GM12865 (cell line): ENCODE data around the gene ALDH4A1.
"Not testable (repeated sequence)": the region's sequence is repeated elsewhere in the genome, so short reads cannot be mapped to it uniquely, and the experiment has no call there.

ENCODE experiments used
- DNase-seq: peaks from one replicate; pipeline ENCODE4 v3.0.0; 2010; ENCODE audit warnings: low read depth
- H3K4me3 ChIP-seq: 2 replicates; pipeline ENCODE4 v1.5.1; 2011; ENCODE audit warnings: mild to moderate bottlenecking, low read depth, low read length, control low read depth
- CTCF ChIP-seq: IDR thresholded peaks from 2 replicates; pipeline ENCODE4 v1.5.1; 2011; ENCODE audit warnings: low read length, control low read depth, low read depth, inconsistent platforms; ENCODE audit not compliant: insufficient read depth; ENCODE audit errors: missing control alignments

Gene ALDH4A1

GRCh38 chr1:18855573-18855972 lies 46.8 kb downstream of the ALDH4A1 start:
- H3K4me3 ChIP-seq = no peak overlapping the region
- no peak for DNase-seq
- TF ChIP-seq CTCF = no peak

- no peak for TF ChIP-seq CTCF
- no peak overlapping the region for H3K4me3 ChIP-seq
- DNase-seq = no peak
These were observed 47.9 kb downstream of the ALDH4A1 start for GRCh38 chr1:18854331-18855025.

- DNase-seq = no peak
- H3K4me3 ChIP-seq = no peak overlapping the region
- TF ChIP-seq CTCF = no peak
These were observed 49.9 kb downstream of the ALDH4A1 start for GRCh38 chr1:18852501-18852900.

- no peak for DNase-seq
- no peak for TF ChIP-seq CTCF
These were observed 53.1 kb downstream of the ALDH4A1 start for GRCh38 chr1:18849261-18849711.

GRCh38 chr1:18847723-18848122 lies 54.6 kb downstream of the ALDH4A1 start:
- DNase-seq = not testable (repeated sequence)

More at GRCh38 chr1:18849261-18849711, 53.1 kb downstream of the ALDH4A1 start:
- H3K4me3 ChIP-seq = no peak overlapping the region

GRCh38 chr1:18840145-18840544 lies 62.2 kb downstream of the ALDH4A1 start:
- TF ChIP-seq CTCF = no peak
- H3K4me3 ChIP-seq = no peak overlapping the region
- DNase-seq = no peak

More at GRCh38 chr1:18847723-18848122, 54.6 kb downstream of the ALDH4A1 start:
- H3K4me3 ChIP-seq = not testable (repeated sequence)

- no peak for DNase-seq
- no peak overlapping the region for H3K4me3 ChIP-seq
- no peak for TF ChIP-seq CTCF
These were observed 65.7 kb downstream of the ALDH4A1 start for GRCh38 chr1:18836654-18837053.

- not testable (repeated sequence) for DNase-seq
These were observed 70.0 kb downstream of the ALDH4A1 start for GRCh38 chr1:18832319-18832718.

More at GRCh38 chr1:18832319-18832718, 70.0 kb downstream of the ALDH4A1 start:
- not testable (repeated sequence) for H3K4me3 ChIP-seq
